Measurements from ENCODE around the gene PCDHGA7. TPM values are rescaled to one million over a fixed set of nuclear protein-coding genes. Genes with fewer than 3 reads are reported as not detected.
A peak's percentile ranks its signal among the peaks of the same experiment; 100 is the strongest.
"Not testable (repeated sequence)": the region's sequence is repeated elsewhere in the genome, so short reads cannot be mapped to it uniquely, and the experiment has no call there.

PCDHGA7 gene
- total and polyA plus RNA-seq, 4 donors = 5.2 to 6.7 (median 6.3) TPM

DNA sequence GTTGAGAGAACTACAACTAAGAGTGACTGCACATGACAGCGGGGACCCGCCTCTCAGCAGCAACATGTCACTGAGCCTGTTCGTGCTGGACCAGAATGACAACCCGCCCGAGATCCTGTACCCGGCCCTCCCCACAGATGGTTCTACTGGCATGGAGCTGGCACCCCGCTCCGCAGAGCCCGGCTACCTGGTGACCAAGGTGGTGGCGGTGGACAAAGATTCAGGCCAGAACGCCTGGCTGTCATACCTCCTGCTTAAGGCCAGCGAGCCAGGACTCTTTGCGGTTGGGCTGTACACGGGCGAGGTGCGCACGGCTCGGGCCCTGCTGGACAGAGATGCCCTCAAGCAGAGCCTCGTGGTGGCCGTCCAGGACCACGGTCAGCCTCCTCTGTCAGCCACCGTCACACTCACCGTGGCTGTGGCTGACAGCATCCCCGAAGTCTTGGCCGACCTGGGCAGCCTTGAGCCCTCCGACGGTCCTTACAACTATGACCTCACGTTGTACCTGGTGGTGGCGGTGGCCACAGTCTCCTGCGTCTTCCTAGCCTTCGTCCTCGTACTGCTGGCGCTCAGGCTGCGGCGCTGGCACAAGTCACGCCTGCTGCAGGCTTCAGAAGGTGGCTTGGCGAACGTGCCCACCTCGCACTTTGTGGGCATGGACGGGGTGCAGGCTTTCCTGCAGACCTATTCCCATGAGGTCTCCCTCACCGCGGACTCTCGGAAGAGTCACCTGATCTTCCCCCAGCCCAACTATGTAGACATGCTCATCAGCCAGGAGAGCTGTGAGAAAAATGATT is 2.1 kb downstream of the PCDHGA7 start:
- Histone ChIP-seq H3K27ac (ENCODE audit: low read depth, low read length) (no peak overlapping the region), H3K36me3 (ENCODE audit: control insufficient read depth, insufficient read depth, low read length) (peaks cover 16% of the 10 kb centered on the region), H3K4me3 (ENCODE audit: low read depth, low read length) (no peak overlapping the region), H3K27me3 (ENCODE audit: control insufficient read depth, insufficient read depth, low read length) (no peaks in the 10 kb centered on the region), H3K4me1 (ENCODE audit: control insufficient read depth, insufficient read depth, low read length) (no peaks in the 10 kb centered on the region), H3K9me3 (ENCODE audit: control insufficient read depth, insufficient read depth, low read length) (peaks cover 56% of the 10 kb centered on the region)
- DNase-seq (ENCODE audit: low read depth in 4 of 6, low spot score in 6 of 6) = no peak
- 44% methylated on average over 40 of the region's 43 CpGs for WGBS (ENCODE audit: insufficient coverage)

DNA sequence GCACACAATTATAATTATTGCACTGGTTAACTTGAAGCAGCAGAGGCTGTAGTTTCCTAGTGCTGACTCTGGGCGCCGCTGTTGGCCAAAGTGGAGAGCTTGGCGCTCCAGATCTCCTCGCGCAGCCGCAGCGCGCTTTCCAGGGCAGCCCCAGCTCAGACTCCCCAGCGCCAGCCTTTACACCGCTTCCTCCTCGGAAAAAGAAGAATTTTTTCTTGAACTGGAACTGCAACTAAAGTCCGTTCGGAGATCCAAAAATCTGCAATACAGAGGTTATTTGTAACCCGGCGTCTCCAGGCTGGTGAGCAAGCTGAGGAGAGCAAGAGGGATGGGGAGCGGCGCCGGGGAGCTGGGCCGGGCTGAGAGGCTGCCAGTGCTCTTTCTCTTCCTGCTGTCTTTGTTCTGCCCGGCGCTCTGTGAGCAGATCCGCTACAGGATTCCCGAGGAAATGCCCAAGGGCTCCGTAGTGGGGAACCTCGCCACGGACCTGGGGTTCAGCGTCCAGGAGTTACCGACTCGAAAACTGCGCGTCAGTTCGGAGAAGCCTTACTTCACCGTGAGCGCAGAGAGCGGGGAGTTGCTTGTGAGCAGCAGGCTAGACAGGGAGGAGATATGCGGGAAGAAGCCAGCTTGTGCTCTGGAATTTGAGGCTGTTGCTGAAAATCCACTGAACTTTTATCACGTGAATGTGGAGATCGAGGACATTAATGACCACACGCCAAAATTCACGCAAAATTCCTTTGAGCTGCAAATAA is 5.2 kb downstream of the PCDHGA7 start, which contains the start of gene PCDHGB4:
Gene PCDHGB4, plus strand, starts transcription at position 142 of the 755 bp plus-strand sequence. Its CDS starts 187 bp downstream, at position 329.
- peak in 1 of 6 donors; percentile 10 for DNase-seq (ENCODE audit: low read depth in 4 of 6, low spot score in 6 of 6)
- peaks cover 67% of the 10 kb centered on the region for H3K9me3 ChIP-seq (ENCODE audit: control insufficient read depth, insufficient read depth, low read length)
- H3K36me3 ChIP-seq (ENCODE audit: control insufficient read depth, insufficient read depth, low read length) = peaks cover 19% of the 10 kb centered on the region
- H3K4me1 ChIP-seq (ENCODE audit: control insufficient read depth, insufficient read depth, low read length); H3K4me3 ChIP-seq (ENCODE audit: low read depth, low read length); H3K27ac ChIP-seq (ENCODE audit: low read depth, low read length); H3K27me3 ChIP-seq (ENCODE audit: control insufficient read depth, insufficient read depth, low read length): not testable (repeated sequence)
- WGBS (ENCODE audit: insufficient coverage) = 5% methylated on average over 10 of the region's 40 CpGs

DNA sequence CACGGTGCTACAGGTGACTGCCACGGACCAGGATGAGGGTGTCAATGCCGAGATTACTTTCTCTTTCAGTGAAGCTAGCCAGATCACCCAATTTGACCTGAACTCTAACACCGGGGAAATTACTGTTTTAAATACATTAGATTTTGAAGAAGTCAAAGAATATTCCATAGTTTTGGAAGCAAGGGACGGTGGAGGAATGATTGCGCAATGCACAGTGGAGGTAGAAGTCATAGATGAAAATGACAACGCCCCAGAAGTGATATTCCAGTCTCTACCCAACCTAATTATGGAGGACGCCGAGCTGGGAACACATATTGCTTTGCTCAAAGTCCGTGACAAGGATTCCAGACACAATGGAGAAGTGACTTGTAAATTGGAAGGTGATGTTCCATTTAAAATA is 6.1 kb downstream of the PCDHGA7 start:
- H3K36me3 ChIP-seq (ENCODE audit: control insufficient read depth, insufficient read depth, low read length) = peaks cover 23% of the 10 kb centered on the region
- no peaks in the 10 kb centered on the region for H3K27me3 ChIP-seq (ENCODE audit: control insufficient read depth, insufficient read depth, low read length)
- H3K27ac ChIP-seq (ENCODE audit: low read depth, low read length) = no peak overlapping the region
- peaks cover 68% of the 10 kb centered on the region for H3K9me3 ChIP-seq (ENCODE audit: control insufficient read depth, insufficient read depth, low read length)
- whole genome bisulfite sequencing (ENCODE audit: insufficient coverage) = 40% methylated on average over 3 of the region's 10 CpGs
- no peak for DNase-seq (ENCODE audit: low read depth in 4 of 6, low spot score in 6 of 6)
- H3K4me3 ChIP-seq (ENCODE audit: low read depth, low read length) = no peak overlapping the region
- no peaks in the 10 kb centered on the region for H3K4me1 ChIP-seq (ENCODE audit: control insufficient read depth, insufficient read depth, low read length)

DNA sequence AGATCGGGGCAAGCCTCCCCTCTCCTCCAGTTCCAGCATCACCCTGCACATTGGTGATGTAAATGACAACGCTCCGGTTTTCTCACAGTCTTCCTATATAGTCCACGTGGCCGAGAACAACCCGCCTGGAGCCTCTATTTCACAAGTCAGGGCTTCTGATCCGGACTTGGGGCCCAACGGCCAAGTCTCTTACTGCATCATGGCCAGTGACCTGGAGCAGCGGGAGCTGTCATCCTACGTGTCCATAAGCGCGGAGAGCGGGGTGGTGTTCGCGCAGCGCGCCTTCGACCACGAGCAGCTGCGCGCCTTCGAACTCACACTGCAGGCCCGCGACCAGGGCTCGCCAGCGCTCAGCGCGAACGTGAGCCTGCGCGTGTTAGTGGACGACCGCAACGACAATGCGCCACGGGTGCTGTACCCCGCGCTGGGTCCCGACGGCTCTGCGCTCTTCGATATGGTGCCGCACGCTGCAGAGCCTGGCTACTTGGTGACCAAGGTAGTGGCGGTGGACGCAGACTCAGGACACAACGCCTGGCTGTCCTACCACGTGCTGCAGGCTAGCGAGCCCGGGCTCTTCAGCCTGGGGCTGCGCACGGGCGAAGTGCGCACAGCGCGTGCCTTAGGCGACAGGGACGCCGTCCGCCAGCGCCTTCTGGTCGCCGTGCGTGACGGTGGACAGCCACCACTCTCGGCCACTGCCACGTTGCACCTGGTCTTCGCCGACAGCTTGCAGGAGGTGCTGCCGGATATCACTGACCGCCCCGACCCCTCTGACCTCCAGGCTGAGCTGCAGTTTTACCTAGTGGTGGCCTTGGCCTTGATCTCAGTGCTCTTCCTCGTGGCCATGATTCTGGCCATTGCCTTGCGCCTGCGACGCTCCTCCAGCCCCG is 6.9 kb downstream of the PCDHGA7 start:
- 27% methylated on average over 77 of the region's 77 CpGs for WGBS (ENCODE audit: insufficient coverage)
- no peaks in the 10 kb centered on the region for H3K27me3 ChIP-seq (ENCODE audit: control insufficient read depth, insufficient read depth, low read length)
- no peak overlapping the region for H3K4me3 ChIP-seq (ENCODE audit: low read depth, low read length)
- H3K27ac ChIP-seq (ENCODE audit: low read depth, low read length) = no peak overlapping the region
- DNase-seq (ENCODE audit: low read depth in 4 of 6, low spot score in 6 of 6) = no peak
- H3K36me3 ChIP-seq (ENCODE audit: control insufficient read depth, insufficient read depth, low read length) = peaks cover 26% of the 10 kb centered on the region
- H3K9me3 ChIP-seq (ENCODE audit: control insufficient read depth, insufficient read depth, low read length) = peaks cover 69% of the 10 kb centered on the region
- H3K4me1 ChIP-seq (ENCODE audit: control insufficient read depth, insufficient read depth, low read length) = no peaks in the 10 kb centered on the region

DNA sequence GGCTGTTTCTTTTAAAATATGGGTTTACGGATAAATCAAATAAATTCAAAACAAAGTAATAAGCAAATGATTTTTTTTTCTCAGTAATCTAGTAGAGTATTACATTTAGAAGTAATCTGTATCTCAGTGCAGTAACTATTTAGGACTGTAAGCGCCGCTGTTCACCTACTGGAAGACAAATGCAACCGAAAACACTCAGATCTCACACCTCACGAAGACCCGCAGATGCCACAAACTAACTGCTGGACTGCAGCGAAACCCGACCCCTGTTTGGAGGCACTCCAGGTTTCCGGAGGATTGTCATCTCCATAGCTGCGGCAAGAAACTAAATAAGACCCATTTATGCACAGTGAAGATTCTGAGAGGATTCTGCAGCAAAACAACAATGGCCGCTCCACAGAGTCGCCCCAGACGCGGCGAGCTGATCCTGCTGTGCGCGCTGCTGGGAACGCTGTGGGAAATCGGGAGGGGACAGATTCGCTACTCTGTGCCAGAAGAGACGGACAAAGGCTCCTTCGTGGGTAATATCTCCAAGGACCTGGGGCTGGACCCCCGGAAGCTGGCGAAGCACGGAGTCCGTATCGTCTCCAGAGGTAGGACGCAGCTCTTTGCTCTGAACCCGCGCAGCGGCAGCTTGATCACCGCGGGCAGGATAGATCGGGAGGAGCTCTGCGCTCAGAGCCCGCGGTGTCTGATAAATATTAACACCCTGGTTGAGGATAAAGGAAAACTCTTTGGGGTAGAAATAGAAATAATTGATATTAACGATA is 10.1 kb downstream of the PCDHGA7 start, which contains the start of gene PCDHGA8:
Gene PCDHGA8, plus strand, starts transcription at position 205 of the 770 bp plus-strand sequence. Its CDS starts 181 bp downstream, at position 386.
- Histone ChIP-seq H3K4me3 (ENCODE audit: low read depth, low read length) (no peak within 1 kb of the TSS), H3K36me3 (ENCODE audit: control insufficient read depth, insufficient read depth, low read length) (peaks cover 21% of the 10 kb centered on the region), H3K4me1 (ENCODE audit: control insufficient read depth, insufficient read depth, low read length) (peaks cover 3% of the 10 kb centered on the region), H3K9me3 (ENCODE audit: control insufficient read depth, insufficient read depth, low read length) (peaks cover 63% of the 10 kb centered on the region), H3K27me3 (ENCODE audit: control insufficient read depth, insufficient read depth, low read length) (no peaks in the 10 kb centered on the region), H3K27ac (ENCODE audit: low read depth, low read length) (no peak within 1 kb of the TSS)
- DNase-seq (ENCODE audit: low read depth in 4 of 6, low spot score in 6 of 6) = no peak
- WGBS (ENCODE audit: insufficient coverage) = 18% methylated on average over 27 of the region's 38 CpGs

DNA sequence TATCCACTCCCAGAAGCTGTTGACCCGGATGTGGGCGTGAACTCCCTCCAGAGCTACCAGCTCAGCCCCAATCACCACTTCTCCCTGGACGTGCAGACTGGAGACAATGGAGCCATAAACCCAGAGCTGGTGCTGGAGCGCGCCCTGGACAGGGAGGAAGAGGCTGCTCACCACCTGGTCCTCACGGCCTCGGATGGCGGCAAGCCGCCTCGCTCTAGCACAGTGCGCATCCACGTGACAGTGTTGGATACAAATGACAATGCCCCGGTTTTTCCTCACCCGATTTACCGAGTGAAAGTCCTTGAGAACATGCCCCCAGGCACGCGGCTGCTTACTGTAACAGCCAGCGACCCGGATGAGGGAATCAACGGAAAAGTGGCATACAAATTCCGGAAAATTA is 10.7 kb downstream of the PCDHGA7 start:
- H3K9me3 ChIP-seq (ENCODE audit: control insufficient read depth, insufficient read depth, low read length) = peaks cover 64% of the 10 kb centered on the region

DNA sequence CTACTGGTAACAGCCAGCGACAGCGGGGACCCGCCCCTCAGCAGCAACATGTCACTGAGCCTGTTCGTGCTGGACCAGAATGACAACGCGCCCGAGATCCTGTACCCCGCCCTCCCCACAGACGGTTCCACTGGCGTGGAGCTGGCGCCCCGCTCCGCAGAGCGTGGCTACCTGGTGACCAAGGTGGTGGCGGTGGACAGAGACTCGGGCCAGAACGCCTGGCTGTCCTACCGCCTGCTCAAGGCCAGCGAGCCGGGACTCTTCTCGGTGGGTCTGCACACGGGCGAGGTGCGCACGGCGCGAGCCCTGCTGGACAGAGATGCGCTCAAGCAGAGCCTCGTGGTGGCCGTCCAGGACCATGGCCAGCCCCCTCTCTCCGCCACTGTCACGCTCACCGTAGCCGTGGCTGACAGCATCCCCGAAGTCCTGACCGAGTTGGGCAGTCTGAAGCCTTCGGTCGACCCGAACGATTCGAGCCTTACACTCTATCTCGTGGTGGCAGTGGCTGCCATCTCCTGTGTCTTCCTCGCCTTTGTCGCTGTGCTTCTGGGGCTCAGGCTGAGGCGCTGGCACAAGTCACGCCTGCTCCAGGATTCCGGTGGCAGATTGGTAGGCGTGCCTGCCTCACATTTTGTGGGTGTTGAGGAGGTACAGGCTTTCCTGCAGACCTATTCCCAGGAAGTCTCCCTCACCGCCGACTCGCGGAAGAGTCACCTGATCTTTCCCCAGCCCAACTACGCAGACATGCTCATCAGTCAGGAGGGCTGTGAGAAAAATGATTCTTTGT is 12.1 kb downstream of the PCDHGA7 start:
- not testable (repeated sequence) for H3K27me3 ChIP-seq (ENCODE audit: control insufficient read depth, insufficient read depth, low read length); H3K4me1 ChIP-seq (ENCODE audit: control insufficient read depth, insufficient read depth, low read length); H3K4me3 ChIP-seq (ENCODE audit: low read depth, low read length); H3K27ac ChIP-seq (ENCODE audit: low read depth, low read length); DNase-seq (ENCODE audit: low read depth in 4 of 6, low spot score in 6 of 6)
- peaks cover 68% of the 10 kb centered on the region for H3K9me3 ChIP-seq (ENCODE audit: control insufficient read depth, insufficient read depth, low read length)
- 30% methylated on average over 32 of the region's 53 CpGs for WGBS (ENCODE audit: insufficient coverage)
- H3K36me3 ChIP-seq (ENCODE audit: control insufficient read depth, insufficient read depth, low read length) = peaks cover 19% of the 10 kb centered on the region

More for the DNA sequence above, 10.7 kb downstream of the PCDHGA7 start:
- H3K4me3 ChIP-seq (ENCODE audit: low read depth, low read length) = no peak overlapping the region
- peaks cover 3% of the 10 kb centered on the region for H3K4me1 ChIP-seq (ENCODE audit: control insufficient read depth, insufficient read depth, low read length)
- H3K27ac ChIP-seq (ENCODE audit: low read depth, low read length) = no peak overlapping the region
- no peaks in the 10 kb centered on the region for H3K27me3 ChIP-seq (ENCODE audit: control insufficient read depth, insufficient read depth, low read length)
- WGBS (ENCODE audit: insufficient coverage) = 33% methylated on average over 14 of the region's 21 CpGs
- H3K36me3 ChIP-seq (ENCODE audit: control insufficient read depth, insufficient read depth, low read length) = peaks cover 21% of the 10 kb centered on the region
- no peak for DNase-seq (ENCODE audit: low read depth in 4 of 6, low spot score in 6 of 6)

DNA sequence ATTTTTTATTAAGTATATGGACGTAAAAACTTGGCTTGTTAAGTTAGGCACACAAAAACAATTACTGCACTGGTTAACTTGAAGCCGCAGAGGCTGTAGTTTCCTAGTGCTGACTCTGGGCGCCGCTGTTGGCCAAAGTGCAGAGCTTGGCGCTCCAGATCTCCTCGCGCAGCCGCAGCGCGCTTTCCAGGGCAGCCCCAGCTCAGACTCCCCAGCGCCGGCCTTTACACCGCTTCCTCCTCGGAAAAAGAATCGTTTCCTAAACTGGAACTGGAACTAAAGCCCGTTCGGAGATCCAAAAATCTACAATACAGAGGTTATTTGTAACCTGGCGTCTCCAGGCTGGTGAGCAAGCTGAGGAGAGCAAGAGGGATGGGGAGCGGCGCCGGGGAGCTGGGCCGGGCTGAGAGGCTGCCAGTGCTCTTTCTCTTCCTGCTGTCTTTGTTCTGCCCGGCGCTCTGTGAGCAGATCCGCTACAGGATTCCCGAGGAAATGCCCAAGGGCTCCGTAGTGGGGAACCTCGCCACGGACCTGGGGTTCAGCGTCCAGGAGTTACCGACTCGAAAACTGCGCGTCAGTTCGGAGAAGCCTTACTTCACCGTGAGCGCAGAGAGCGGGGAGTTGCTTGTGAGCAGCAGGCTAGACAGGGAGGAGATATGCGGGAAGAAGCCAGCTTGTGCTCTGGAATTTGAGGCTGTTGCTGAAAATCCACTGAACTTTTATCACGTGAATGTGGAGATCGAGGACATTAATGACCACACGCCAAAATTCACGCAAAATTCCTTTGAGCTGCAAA is 15.4 kb downstream of the PCDHGA7 start, which contains the start of gene PCDHGB5:
Gene PCDHGB5, plus strand, starts transcription at position 192 of the 796 bp plus-strand sequence. Its CDS starts 181 bp downstream, at position 373.
- Histone ChIP-seq H3K9me3 (ENCODE audit: control insufficient read depth, insufficient read depth, low read length) (peaks cover 64% of the 10 kb centered on the region), H3K4me1 (ENCODE audit: control insufficient read depth, insufficient read depth, low read length) (peaks cover 13% of the 10 kb centered on the region), H3K36me3 (ENCODE audit: control insufficient read depth, insufficient read depth, low read length) (peaks cover 14% of the 10 kb centered on the region), H3K4me3 (ENCODE audit: low read depth, low read length) (peak within 1 kb of the TSS; percentile 9)
- 5% methylated on average over 17 of the region's 43 CpGs for WGBS (ENCODE audit: insufficient coverage)
- not testable (repeated sequence) for H3K27ac ChIP-seq (ENCODE audit: low read depth, low read length); H3K27me3 ChIP-seq (ENCODE audit: control insufficient read depth, insufficient read depth, low read length)
- DNase-seq (ENCODE audit: low read depth in 4 of 6, low spot score in 6 of 6) = peak in 2 of 6 donors; percentile 13 to 23

Data from spinal cord (tissue), 10 donors.